HG03432 (cell line): ENCODE results near the gene USP19.

Source experiments
- ATAC-seq: cut with Tn5 transposase; IDR thresholded peaks from one replicate; pipeline ENCODE4 v1.9.1; 2021; ENCODE audit warnings: mild to moderate bottlenecking, moderate library complexity; ENCODE audit not compliant: unreplicated experiment

The USP19 gene

GRCh38 chr3:49133226-49133951, 12.8 kb upstream of the USP19 start:
- no peak for ATAC-seq

- no peak for ATAC-seq
Observed at GRCh38 chr3:49132437-49133225, 12.0 kb upstream of the USP19 start, which contains the start of gene LAMB2. Gene LAMB2, minus strand, starts transcription at chr3:49133050. Its CDS starts 183 bp downstream, at chr3:49132867.

- ATAC-seq = no peak
Observed at GRCh38 chr3:49132073-49132436, 11.4 kb upstream of the USP19 start.

DNA sequence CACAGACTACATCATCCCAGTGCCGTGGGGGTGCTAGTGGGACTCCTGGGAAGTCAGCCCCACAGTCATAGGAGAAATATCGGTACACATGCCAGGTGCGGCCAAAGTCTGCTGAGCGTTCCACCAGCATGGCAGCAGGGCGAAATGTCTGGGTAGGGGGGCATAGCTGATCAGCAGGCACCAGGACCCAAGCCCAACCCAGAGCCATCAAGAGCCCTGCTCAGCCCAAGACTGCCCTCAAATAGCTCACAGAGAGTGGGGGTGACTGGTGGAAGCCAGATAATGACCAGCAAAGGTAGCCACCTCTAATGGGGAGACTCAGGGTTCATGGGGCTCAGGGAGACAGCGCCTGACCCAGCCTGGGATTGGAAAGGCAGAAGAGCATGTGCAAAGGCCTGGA, 11.0 kb upstream of the USP19 start:
- no peak for ATAC-seq

DNA sequence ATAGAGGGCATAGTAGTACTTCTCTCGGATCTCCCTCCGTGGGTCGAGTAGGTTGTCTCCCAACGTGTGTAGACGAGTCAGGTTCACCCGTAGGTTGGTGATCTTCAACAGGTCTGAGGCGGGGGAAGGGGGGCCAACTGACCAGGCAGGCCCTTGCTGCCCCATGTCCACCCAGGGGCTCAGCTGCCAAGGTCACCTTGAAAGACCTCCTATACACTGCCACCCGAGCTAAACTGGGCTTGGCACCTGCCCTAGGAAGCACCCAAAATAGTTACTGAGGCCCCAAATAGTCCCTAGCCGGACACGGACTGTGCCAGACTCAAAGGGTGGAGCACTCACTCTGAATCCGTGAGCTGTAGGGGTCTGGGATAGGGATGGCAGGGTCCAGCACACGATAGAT, 10.4 kb upstream of the USP19 start:
- no peak for ATAC-seq

GRCh38 chr3:49124991-49125670, 4.5 kb upstream of the USP19 start:
- ATAC-seq = no peak

GRCh38 chr3:49124203-49124602, 3.6 kb upstream of the USP19 start:
- no peak for ATAC-seq

DNA sequence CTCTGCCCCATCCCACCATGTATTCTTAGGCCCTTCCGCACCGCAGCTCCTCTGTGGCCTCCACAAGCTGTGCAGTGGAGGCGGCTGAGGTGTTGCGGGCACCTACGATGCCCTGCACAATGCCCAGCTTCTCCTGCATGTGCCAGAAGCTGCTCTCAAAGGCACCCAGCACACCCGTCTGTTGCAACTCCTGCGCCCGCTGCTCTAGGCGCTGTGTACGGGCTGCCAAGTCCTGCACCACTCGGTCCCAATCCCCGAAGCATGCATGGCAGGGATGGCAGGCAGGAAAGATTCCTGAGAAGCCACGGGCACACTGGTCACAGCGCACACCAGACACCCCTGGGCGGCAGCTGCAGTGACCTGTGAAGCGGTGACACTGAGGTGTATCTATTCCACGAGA, 3.1 kb upstream of the USP19 start:
- ATAC-seq = no peak

DNA sequence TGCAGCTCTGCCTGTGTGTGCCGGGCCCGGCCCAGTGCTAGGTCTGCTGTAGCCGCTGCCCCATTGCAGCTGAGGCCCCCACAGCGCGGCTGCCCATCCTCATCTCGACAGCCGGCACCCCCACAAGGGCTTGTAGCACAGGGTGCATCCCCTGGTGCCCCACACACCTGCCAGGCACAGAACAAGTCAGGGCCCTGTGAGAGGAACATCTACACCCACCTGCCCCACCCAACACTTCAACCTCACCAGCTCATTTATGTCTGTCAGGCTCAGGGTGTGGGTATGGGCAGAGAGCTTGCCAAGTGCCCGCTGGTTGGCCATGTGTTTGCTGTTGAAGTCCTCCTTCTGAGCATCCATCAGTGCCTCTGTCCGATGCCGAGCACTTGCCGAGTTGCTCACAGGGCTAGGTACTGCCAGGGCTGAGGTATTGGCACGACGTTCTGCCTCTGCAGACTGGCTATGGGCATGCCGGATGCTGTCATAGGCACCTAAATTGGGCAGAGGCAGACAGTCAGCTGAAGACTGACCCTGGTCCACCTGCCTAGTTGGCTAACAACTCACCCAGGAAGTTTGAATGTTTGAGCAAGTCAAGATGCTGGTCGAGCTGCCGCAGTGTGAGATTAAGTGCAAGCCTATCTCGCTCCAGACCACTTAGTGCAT, 2.4 kb upstream of the USP19 start:
- ATAC-seq = no peak

DNA sequence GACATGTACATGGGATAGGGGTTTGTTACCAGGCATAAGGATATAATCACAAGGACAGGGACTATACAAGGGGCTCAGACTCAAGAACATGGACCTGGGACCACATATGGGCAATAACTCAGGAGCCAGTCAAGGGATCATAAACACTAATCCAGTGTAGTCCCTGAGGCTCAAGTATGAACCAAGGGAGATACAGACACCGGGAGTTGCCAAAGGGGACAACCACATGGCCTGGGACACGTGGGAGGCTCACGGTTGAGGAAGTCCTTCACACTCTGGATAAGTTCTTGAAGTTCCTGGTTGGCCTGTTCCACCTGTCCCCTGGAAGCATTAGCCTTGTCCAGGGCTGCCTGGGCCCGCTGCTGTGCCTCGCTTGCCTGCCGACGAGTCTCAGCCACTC, 1.8 kb upstream of the USP19 start:
- ATAC-seq = no peak

GRCh38 chr3:49122022-49122421, 1.4 kb upstream of the USP19 start:
- no peak for ATAC-seq

GRCh38 chr3:49121132-49121736, 611 bp upstream of the USP19 start:
- ATAC-seq = no peak

DNA sequence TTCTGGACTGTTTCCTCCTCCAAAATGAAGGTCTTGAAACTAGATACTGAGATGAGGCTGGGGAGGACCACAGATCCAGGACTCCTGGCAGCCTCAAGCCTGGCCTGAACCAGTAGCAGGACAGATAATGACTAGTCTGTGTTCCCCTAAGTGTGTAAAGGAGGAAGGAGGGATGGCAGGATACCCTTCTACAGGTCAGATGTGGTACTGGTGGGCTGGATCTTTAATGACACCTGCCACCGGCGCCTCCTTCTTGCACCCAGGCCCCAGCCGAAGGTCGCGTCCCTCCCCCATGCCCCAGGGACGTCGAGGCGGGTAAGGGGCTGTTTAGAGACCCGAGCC, 556 bp downstream of the USP19 start:
- ATAC-seq = peak; percentile 9

DNA sequence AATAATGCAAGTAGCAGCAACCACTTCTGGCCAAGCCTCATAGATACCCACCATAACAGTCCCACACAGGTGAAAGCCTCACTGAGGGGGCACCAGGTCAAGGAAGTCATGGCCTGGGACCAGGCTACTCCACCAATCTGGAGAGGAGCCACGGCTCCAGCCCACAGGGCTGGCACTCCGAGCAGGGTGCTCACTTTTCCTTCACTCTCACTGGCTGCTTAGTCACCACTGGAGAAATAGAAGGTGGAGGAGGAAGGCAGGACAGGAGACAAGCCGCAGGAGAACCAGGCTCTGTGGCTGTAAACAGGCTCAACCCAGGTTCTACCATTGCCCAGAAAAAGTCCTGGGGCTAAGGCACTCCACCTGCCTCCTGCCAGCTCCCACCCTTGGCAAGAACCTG, 1.2 kb downstream of the USP19 start:
- ATAC-seq = no peak

GRCh38 chr3:49119036-49119435, 1.6 kb downstream of the USP19 start:
- ATAC-seq = no peak

GRCh38 chr3:49112262-49112661, 8.4 kb downstream of the USP19 start:
- no peak for ATAC-seq

- ATAC-seq = no peak
Observed at GRCh38 chr3:49111347-49111746, 9.3 kb downstream of the USP19 start.

DNA sequence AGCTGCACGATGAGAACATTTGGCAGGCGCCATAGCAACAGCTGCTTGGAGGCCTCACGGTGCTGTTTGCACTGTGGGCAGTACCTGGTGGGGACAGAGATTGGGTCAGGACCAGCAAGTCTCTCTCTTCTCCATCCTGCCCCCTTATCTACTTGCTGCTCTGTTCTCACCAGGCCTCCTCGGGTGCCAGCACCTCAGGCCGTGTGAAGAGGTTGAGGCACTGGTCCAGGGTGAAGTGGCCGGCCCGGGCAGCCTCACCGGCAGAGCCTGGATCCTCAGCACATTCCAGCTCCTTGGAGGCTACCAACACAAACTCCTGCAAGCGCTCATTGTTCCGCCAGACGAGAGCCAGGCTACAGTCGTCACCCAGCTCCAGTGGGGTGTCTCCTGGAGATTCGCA, 9.8 kb downstream of the USP19 start:
- ATAC-seq = no peak

DNA sequence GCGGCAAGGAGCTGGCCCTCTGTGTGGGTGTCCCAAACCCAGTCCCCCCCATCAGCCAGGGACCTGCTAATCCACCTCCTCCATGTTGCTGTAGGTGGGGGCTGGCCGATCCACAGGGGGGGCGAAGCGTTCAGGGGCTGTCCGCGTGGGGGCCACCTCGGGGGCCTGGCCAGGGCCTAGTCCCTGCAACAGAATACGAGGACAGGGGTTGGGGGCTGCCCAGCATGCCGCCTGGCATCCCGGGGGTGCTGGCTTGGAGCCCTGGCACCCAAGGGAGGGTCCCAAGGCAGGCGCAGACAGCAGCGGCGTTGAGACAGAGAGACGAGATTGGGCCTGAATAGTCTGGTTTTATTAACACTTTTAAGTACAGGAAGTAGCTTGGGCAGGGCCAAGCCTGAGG, 12.3 kb downstream of the USP19 start:
- ATAC-seq = no peak

DNA sequence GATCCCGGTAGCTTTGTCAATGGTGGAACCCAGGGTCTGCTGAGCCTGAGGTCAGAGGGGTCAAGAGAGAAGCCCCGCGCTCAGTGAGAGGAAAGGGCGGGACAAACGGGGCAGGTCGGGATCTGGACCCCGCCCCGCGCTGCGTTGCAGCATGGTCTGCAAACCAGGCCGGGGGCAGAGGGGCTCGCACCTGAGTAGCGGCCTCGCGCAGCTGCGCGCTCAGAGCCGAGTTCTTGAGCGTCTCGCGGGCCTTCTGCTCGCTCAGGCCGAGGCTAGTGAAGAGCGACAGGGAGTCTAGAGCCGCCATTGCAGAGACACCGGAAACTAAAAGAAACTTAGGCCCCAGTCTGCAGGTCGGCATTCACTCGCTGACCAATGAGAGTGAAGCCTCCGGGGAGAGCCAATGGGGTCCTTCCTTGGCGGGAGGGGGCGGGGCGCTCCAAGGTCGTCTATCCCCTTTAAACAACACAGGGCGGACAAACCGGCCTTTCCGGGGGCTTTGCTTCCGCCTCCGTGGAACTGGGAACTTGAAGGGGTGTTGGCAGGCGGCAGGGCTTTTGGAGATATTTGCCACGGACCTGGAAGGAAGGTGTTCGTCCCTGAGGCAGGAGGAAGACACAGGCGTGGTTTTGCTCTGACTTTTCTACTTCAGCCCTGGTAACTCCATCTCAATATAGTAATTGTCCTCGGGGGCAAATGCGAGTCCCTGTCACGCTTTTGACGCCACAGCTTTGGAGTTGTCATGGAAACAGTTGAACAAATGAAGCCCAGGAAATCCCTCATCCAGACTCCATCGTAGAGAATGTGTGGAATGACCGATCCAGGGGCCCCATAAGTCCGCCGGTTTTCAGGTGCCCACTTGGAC, 16.0 kb downstream of the USP19 start, which contains the start of gene QARS1:
Gene QARS1 (minus strand): TSS at position 331 of the 865 bp plus-strand sequence. CDS start 24 bp downstream, at position 307.
- ATAC-seq = peak; percentile 88
